Gastroesophageal sphincter (tissue), 4 donors: Measurements from ENCODE around the gene C2CD4D. TPM values are rescaled to one million over a fixed set of nuclear protein-coding genes. Genes with fewer than 3 reads are reported as not detected.

Source experiments
- ATAC-seq: fragments of 150-250 bp; one replicate; pipeline ENCODE4 v1.9.1; 2016; ENCODE audit warnings: mild to moderate bottlenecking, moderate library complexity
- H3K27ac ChIP-seq, 4 donors: fragments of 200-600 bp; sonication (generic) in 3 of 4; 1 replicate in 3 of 4; 2 replicates in 1 of 4; pipeline ENCODE4 v1.5.1; 2016 to 2019
- H3K27me3 ChIP-seq: fragments of 200-600 bp; sonication (generic); one replicate; pipeline ENCODE4 v1.5.1; 2019
- H3K36me3 ChIP-seq, 2 donors: fragments of 200-600 bp; sonication (generic); one replicate each; pipeline ENCODE4 v1.5.1; 2019; ENCODE audit warnings: control low read depth in 1 of 2
- H3K4me1 ChIP-seq, 3 donors: fragments of 200-600 bp; sonication (generic); 1 replicate in 2 of 3; 2 replicates in 1 of 3; pipeline ENCODE4 v1.5.1; 2016 to 2019; ENCODE audit warnings: control low read depth in 2 of 3
- H3K4me3 ChIP-seq, 2 donors: fragments of 200-600 bp; sonication (generic); one replicate each; pipeline ENCODE4 v1.5.1; 2019; ENCODE audit warnings: mild to moderate bottlenecking in 1 of 2, moderate library complexity in 1 of 2
- H3K9me3 ChIP-seq, 3 donors: fragments of 200-600 bp; sonication (generic); one replicate each; pipeline ENCODE4 v1.5.1; 2017 to 2019; ENCODE audit warnings: control low read depth in 2 of 3
- EP300 ChIP-seq: sonication (generic); formaldehyde crosslinking; IDR thresholded peaks from one replicate; pipeline ENCODE4 v1.6.1; 2017; ENCODE audit warnings: antibody characterized with exemption, mild to moderate bottlenecking
- POLR2A ChIP-seq, 2 donors: fragments of 450-650 bp; IDR thresholded peaks; one replicate each; pipeline ENCODE4 v1.6.1; 2017; ENCODE audit warnings: antibody characterized with exemption in 2 of 2, mild to moderate bottlenecking in 2 of 2, moderate library complexity in 1 of 2
- POLR2AphosphoS5 ChIP-seq: sonication (generic); formaldehyde crosslinking; IDR thresholded peaks from one replicate; pipeline ENCODE4 v1.6.1; 2017; ENCODE audit warnings: antibody characterized with exemption
- WGBS, 2 donors: methylation state at CpG; one replicate each; pipeline ENCODE4 v1.1.5; 2018; ENCODE audit warnings: low coverage in 1 of 2; 5-methylcytosine and 5-hydroxymethylcytosine counted together
- total RNA-seq, 4 donors: library from RNA; depleted of rRNA; stranded (reverse); fragments of >200 nt; gene quantifications; one replicate each; pipeline ENCODE4 v1.1.0, GENCODE V29; 2016
- TF ChIP-seq, protein P1 (sequence below), 4 experiments: fragments of 200-600 bp in 2 of 4; fragments of 450-650 bp in 2 of 4; sonication (generic) in 1 of 4; IDR thresholded peaks; one replicate each; pipeline ENCODE4 v1.5.1; 2017 to 2019; ENCODE audit warnings: antibody characterized with exemption in 4 of 4, mild to moderate bottlenecking in 2 of 4, moderate library complexity in 2 of 4

Gene C2CD4D
- total RNA-seq, 4 donors from 2014 or later, result not detected

DNA sequence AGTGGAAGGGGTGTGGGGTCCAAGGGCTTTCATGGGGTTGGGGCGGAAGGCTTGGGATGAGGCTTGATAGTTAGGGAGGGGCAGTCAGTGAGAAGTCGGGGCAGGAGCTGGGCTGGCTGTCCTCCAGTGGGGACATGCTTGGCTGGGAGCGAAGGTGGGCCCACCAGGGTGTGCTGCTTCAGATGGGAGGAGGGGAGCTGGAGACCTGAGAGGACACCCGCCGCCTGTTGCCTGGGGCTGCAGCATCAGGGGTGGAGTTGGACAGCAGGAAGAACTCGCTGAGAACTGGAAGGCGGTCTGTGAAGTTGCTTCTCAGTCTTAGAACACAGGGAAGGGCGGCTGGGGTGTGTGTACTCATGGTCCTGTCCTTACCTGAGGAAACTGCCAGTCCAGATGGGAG is 12.3 kb upstream of the C2CD4D start:
- Histone ChIP-seq H3K36me3 (no peaks in the 10 kb centered on the region), H3K4me3 (no peak overlapping the region), H3K27ac (no peak overlapping the region), H3K4me1 (peaks cover 0 to 11% (median 0%) of the 10 kb centered on the region in 3 donors), H3K9me3 (no peaks in the 10 kb centered on the region), H3K27me3 (peaks cover 67% of the 10 kb centered on the region)
- ATAC-seq, result no peak
- WGBS, 2 donors, result 67 to 80% methylated on average over 4 to 7 of the region's 8 CpGs
- TF ChIP-seq POLR2A (IDR thresholded peaks at IDR 0.05) (no peak), POLR2AphosphoS5 (no peak), EP300 (no peak)
- TF ChIP-seq, protein P1, sequence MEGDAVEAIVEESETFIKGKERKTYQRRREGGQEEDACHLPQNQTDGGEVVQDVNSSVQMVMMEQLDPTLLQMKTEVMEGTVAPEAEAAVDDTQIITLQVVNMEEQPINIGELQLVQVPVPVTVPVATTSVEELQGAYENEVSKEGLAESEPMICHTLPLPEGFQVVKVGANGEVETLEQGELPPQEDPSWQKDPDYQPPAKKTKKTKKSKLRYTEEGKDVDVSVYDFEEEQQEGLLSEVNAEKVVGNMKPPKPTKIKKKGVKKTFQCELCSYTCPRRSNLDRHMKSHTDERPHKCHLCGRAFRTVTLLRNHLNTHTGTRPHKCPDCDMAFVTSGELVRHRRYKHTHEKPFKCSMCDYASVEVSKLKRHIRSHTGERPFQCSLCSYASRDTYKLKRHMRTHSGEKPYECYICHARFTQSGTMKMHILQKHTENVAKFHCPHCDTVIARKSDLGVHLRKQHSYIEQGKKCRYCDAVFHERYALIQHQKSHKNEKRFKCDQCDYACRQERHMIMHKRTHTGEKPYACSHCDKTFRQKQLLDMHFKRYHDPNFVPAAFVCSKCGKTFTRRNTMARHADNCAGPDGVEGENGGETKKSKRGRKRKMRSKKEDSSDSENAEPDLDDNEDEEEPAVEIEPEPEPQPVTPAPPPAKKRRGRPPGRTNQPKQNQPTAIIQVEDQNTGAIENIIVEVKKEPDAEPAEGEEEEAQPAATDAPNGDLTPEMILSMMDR (IDR thresholded peaks at IDR 0.05), result no peak

DNA sequence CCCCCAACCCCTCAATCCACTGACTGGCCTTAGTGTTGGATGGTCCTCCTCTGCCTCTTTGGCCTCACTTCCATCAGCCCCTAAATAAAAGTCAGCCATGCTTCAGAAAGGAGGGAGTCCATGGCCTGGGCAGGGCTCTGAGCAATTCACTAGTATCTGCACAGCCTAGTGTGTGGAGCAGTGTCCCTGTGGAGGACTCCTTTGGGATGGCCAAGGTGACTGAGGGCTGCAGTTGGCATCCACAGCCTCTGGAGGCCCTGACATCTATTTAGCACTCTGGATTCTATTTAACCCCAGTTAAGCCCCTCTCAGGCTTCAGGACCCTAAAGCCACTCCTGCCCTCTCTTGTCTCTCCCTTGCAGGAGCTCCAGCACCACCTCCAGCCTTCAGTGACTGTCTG is 10.3 kb upstream of the C2CD4D start:
- Histone ChIP-seq H3K27ac (no peak overlapping the region), H3K27me3 (peaks cover 67% of the 10 kb centered on the region), H3K36me3 (no peaks in the 10 kb centered on the region), H3K4me3 (no peak overlapping the region), H3K9me3 (no peaks in the 10 kb centered on the region), H3K4me1 (peaks cover 0 to 11% (median 0%) of the 10 kb centered on the region in 3 donors)
- TF ChIP-seq, protein P1 (IDR thresholded peaks at IDR 0.05), result no peak
- no peak for TF ChIP-seq EP300
- no peak for TF ChIP-seq POLR2A (IDR thresholded peaks at IDR 0.05)
- TF ChIP-seq POLR2AphosphoS5, result no peak
- no peak for ATAC-seq

DNA sequence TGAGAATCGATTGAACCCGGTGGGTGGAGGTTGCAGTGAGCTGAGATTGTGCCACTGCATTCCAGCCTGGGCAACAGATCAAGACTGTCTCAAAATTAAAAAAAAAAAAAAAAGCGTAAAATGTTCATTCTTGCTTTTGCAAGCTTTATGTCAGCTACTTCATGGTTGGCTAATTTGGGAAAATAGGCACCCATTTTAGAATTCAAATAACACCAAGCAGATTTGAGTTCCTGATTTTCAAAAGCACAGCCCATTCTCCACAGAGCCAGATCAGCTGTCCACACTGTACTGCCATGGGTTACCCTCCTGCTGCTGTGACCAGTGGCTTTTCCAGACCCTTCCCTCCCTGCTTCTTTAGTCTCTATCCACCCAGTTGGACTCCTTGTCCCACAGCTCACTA is 9.5 kb upstream of the C2CD4D start:
- Histone ChIP-seq H3K36me3 (no peaks in the 10 kb centered on the region), H3K27ac (no peak overlapping the region)

DNA sequence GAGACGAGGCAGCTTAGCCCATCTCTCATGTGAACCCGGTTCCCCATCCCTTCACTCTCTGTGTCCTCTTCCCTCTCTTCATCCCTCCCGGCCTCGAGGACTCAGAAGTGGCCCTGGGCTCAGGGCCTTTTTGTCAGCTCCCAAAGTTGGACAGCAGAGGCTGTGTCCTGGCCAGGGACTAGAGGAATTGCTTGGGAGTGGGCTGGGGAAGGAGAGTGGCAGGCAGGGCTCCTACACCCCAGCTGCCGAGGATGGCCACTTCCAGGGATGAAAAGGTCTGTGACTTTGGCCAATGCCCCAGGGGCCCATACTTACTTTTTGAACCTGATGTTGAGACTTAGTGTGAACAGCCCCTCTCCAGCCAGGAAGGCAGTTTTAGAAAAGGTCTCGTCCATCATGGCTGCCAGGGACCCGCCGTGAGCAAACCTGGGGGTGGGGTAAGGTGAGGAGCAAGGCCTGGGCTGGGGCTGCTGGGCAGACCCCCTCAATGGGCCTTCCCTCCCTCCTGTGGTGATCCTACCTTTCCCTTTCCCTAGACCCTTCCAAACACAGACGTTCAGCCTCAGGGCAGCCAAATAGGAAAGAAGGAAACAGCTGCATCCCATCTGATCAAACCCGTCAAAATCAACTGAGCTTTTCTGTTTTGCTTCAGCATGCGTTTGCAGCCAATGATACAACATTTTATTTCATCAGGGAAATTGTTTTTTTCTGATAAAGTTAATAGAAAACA is 8.4 kb upstream of the C2CD4D start:
- peaks cover 0 to 11% (median 0%) of the 10 kb centered on the region in 3 donors for H3K4me1 ChIP-seq
- ATAC-seq, result peak; percentile 42
- H3K27me3 ChIP-seq, result peaks cover 60% of the 10 kb centered on the region
- no peak overlapping the region for H3K4me3 ChIP-seq
- no peak for TF ChIP-seq EP300
- TF ChIP-seq, protein P1 (IDR thresholded peaks at IDR 0.05), result no peak
- no peak for TF ChIP-seq POLR2A (IDR thresholded peaks at IDR 0.05)
- TF ChIP-seq POLR2AphosphoS5, result no peak
- H3K27ac ChIP-seq, result no peak overlapping the region
- 24 to 36% methylated on average over 2 to 7 of the region's 11 CpGs for WGBS, 2 donors
- H3K36me3 ChIP-seq, result no peaks in the 10 kb centered on the region
- no peaks in the 10 kb centered on the region for H3K9me3 ChIP-seq

More for the DNA sequence above, 9.5 kb upstream of the C2CD4D start:
- H3K27me3 ChIP-seq, result peaks cover 70% of the 10 kb centered on the region
- no peak for ATAC-seq
- WGBS, 2 donors, result 67 to 72% methylated on average over 3 of the region's 3 CpGs
- TF ChIP-seq POLR2AphosphoS5 (no peak), EP300 (no peak), POLR2A (IDR thresholded peaks at IDR 0.05) (no peak)
- TF ChIP-seq, protein P1 (IDR thresholded peaks at IDR 0.05), result no peak
- H3K4me3 ChIP-seq, result no peak overlapping the region
- no peaks in the 10 kb centered on the region for H3K9me3 ChIP-seq
- H3K4me1 ChIP-seq, result peaks cover 0 to 11% (median 0%) of the 10 kb centered on the region in 3 donors

DNA sequence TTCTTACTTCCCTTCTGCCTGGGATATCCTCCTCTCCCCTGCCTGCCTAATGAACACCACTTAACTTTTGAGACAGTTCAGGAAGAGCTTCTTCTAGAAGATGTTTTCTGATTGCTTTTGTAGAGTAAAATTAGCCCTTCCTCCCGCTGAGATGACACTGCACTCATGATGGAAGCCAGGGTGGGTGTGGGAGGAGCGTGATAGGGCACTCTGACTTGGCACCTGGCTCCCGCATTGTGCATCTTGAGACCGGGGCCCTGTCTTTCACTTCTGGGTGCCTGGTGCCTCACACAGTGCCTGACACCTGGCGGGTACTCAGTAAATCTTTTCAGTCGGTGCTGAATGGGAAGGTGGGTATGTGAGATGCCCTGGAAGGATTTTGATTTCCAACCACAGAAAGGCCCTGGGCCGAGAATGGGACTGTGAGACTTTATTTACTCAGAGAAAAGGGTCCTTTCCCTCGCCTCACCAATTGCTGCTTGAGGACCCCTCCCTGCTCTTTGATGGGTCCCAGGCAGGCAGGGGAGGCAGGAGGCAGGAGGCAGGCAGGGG is 7.1 kb upstream of the C2CD4D start:
- Histone ChIP-seq H3K36me3 (no peaks in the 10 kb centered on the region), H3K9me3 (no peaks in the 10 kb centered on the region), H3K27ac (no peak overlapping the region), H3K4me3 (no peak overlapping the region), H3K27me3 (peaks cover 48% of the 10 kb centered on the region), H3K4me1 (peaks cover 0 to 11% (median 0%) of the 10 kb centered on the region in 3 donors)
- ATAC-seq, result no peak
- WGBS, 2 donors, result 73% methylated on average over 3 of the region's 8 CpGs; no CpG with 5 or more reads in 1 of the 2 donors
- TF ChIP-seq EP300, result no peak
- TF ChIP-seq POLR2AphosphoS5, result no peak
- TF ChIP-seq POLR2A (IDR thresholded peaks at IDR 0.05), result no peak
- TF ChIP-seq, protein P1 (IDR thresholded peaks at IDR 0.05), result no peak
